HCT116 (cell line): ENCODE data around the gene LSM10. TPM values are rescaled to one million over a fixed set of nuclear protein-coding genes. Genes with fewer than 3 reads are reported as not detected.

Experiments used
- ATAC-seq: fragments of 200-7000 bp; cut with Tn5 transposase; 2 replicates; pipeline ENCODE4 v1.9.1; 2020; ENCODE audit warnings: mild to moderate bottlenecking, moderate library complexity
- BruUV-seq: library from RNA; stranded (reverse); fragments of 400-500 nt; replicated peaks from 2 replicates; lab custom pipeline; 2021; lab: Mats Ljungman, UMichigan
- CTCF ChIA-PET: fragments of 300-600 bp; sonication (Branson Sonifier 250); formaldehyde crosslinking; loops from one replicate; lab custom pipeline; 2021; ENCODE audit warnings: antibody characterized with exemption; lab: Charles Lee
- POLR2A ChIA-PET: fragments of 300-600, 350-600 bp; sonication (Branson Sonifier 250); formaldehyde crosslinking; loops from one replicate; lab custom pipeline; 2021; ENCODE audit warnings: antibody characterized with exemption; lab: Charles Lee
- RAD21 ChIA-PET, 2 experiments: fragments of 300-600 bp; sonication (Branson Sonifier 250); formaldehyde crosslinking; loops; one replicate each; lab custom pipeline; 2023; ENCODE audit warnings: low total read pairs in 2 of 2; ENCODE audit not compliant: uncharacterized antibody in 2 of 2, unreplicated experiment in 2 of 2, low non-redundant PET in 1 of 2; lab: Charles Lee
- DNase-seq: peaks from one replicate; pipeline ENCODE4 v3.0.0-alpha.2; 2010; ENCODE audit warnings: low read depth, low spot score
- H2AFZ ChIP-seq: fragments of 200-600 bp; shearing (Covaris generic), sonication (generic); 2 replicates; pipeline ENCODE4 v1.6.1; 2017; ENCODE audit warnings: low read depth, mixed run types, mixed read lengths, antibody characterized with exemption, low read length; ENCODE audit not compliant: poor library complexity, severe bottlenecking
- H3K27ac ChIP-seq: 2 replicates; pipeline ENCODE4 v1.5.1; 2012; ENCODE audit warnings: low read depth, low read length
- H3K27me3 ChIP-seq: fragments of 200-600 bp; sonication (generic); 2 replicates; pipeline ENCODE4 v1.6.1; 2016; ENCODE audit warnings: mixed run types, low read length, mixed read lengths; ENCODE audit not compliant: insufficient read depth
- H3K36me3 ChIP-seq, 2 experiments: fragments of 200-500 bp in 1 of 2; fragments of 200-600 bp in 1 of 2; sonication (Bioruptor generic) in 1 of 2; sonication (generic) in 1 of 2; 2 replicates each; pipeline versions ENCODE4 v1.5.1 to v1.6.1; 2014 to 2016; ENCODE audit warnings: low read length in 2 of 2, inconsistent platforms in 1 of 2, mixed read lengths in 1 of 2, mixed run types in 1 of 2; ENCODE audit not compliant: insufficient read depth in 2 of 2, control insufficient read depth in 1 of 2
- H3K4me1 ChIP-seq, 2 experiments: fragments of 200-600 bp in 1 of 2; sonication (generic) in 1 of 2; 2 replicates each; pipeline versions ENCODE4 v1.5.1 to v1.6.1; 2012 to 2017; ENCODE audit warnings: low read length in 2 of 2, inconsistent platforms in 1 of 2, mild to moderate bottlenecking in 1 of 2, mixed read lengths in 1 of 2, mixed run types in 1 of 2, moderate library complexity in 1 of 2; ENCODE audit not compliant: insufficient read depth in 2 of 2, control insufficient read depth in 1 of 2
- H3K4me2 ChIP-seq: fragments of 200-600 bp; sonication (generic); 2 replicates; pipeline ENCODE4 v1.6.1; 2017; ENCODE audit warnings: mixed run types, low read length, mixed read lengths
- H3K4me3 ChIP-seq, 2 experiments: fragments of 200-600 bp in 1 of 2; sonication (generic) in 1 of 2; replicated peaks in 1 of 2; 2 replicates each; pipeline ENCODE4 v1.5.1; 2011 to 2016; ENCODE audit warnings: low read length in 2 of 2, control low read depth in 1 of 2, low read depth in 1 of 2, mild to moderate bottlenecking in 1 of 2, mixed read lengths in 1 of 2, mixed run types in 1 of 2
- H3K79me2 ChIP-seq: fragments of 200-600 bp; sonication (generic); 2 replicates; pipeline ENCODE4 v1.6.1; 2017; ENCODE audit warnings: mild to moderate bottlenecking, mixed run types, low read length, moderate library complexity, mixed read lengths; ENCODE audit not compliant: insufficient read depth
- H3K9ac ChIP-seq: fragments of 200-600 bp; sonication (generic); 2 replicates; pipeline ENCODE4 v1.6.1; 2016; ENCODE audit warnings: low read length, mixed read lengths
- H3K9me2 ChIP-seq: fragments of 200-600 bp; sonication (generic), shearing (Covaris generic); 2 replicates; pipeline ENCODE4 v1.6.1; 2017; ENCODE audit warnings: mixed run types, mild to moderate bottlenecking, moderate library complexity; ENCODE audit not compliant: insufficient read depth
- H3K9me3 ChIP-seq, 2 experiments: fragments of 200-500 bp in 1 of 2; fragments of 200-600 bp in 1 of 2; sonication (Bioruptor generic) in 1 of 2; sonication (generic) in 1 of 2; 2 replicates each; pipeline ENCODE4 v1.6.1; 2014 to 2017; ENCODE audit warnings: low read length in 2 of 2, mixed read lengths in 2 of 2, inconsistent platforms in 1 of 2, low read depth in 1 of 2, mild to moderate bottlenecking in 1 of 2, mixed run types in 1 of 2, moderate library complexity in 1 of 2; ENCODE audit not compliant: control insufficient read depth in 1 of 2, insufficient read depth in 1 of 2
- H4K20me1 ChIP-seq: fragments of 200-600 bp; sonication (generic), shearing (Covaris generic); 2 replicates; pipeline ENCODE4 v1.6.1; 2017; ENCODE audit warnings: mixed run types, mild to moderate bottlenecking, moderate library complexity; ENCODE audit not compliant: insufficient read depth
- CEBPB ChIP-seq: IDR thresholded peaks from 2 replicates; pipeline ENCODE4 v1.6.1; 2012; ENCODE audit warnings: low read depth
- EZH2phosphoT487 ChIP-seq: fragments of 200-600 bp; IDR thresholded peaks from 2 replicates; pipeline ENCODE4 v1.6.1; 2018; ENCODE audit warnings: antibody characterized with exemption, borderline replicate concordance
- FOSL1 ChIP-seq: IDR thresholded peaks from 2 replicates; pipeline ENCODE4 v1.6.1; 2012; ENCODE audit warnings: low read depth
- POLR2A ChIP-seq: IDR thresholded peaks from 2 replicates; pipeline ENCODE4 v1.7.0; 2011; ENCODE audit warnings: borderline replicate concordance; ENCODE audit not compliant: insufficient read depth, insufficient read length; ENCODE audit errors: extremely low read depth
- POLR2AphosphoS5 ChIP-seq: IDR thresholded peaks from 2 replicates; pipeline ENCODE4 v1.6.1; 2011; ENCODE audit warnings: mild to moderate bottlenecking, low read depth, low read length, moderate library complexity
- RAD21 ChIP-seq: IDR thresholded peaks from 2 replicates; pipeline ENCODE4 v1.6.1; 2012; ENCODE audit warnings: low read depth, mild to moderate bottlenecking
- YY1 ChIP-seq: IDR thresholded peaks from 2 replicates; pipeline ENCODE4 v1.6.1; 2011; ENCODE audit warnings: low read length, low read depth, moderate library complexity, mild to moderate bottlenecking; ENCODE audit not compliant: insufficient replicate concordance; ENCODE audit errors: extremely low read depth
- ZNF274 ChIP-seq: fragments of 200-500 bp; sonication (Bioruptor generic); IDR thresholded peaks from 2 replicates; pipeline ENCODE4 v1.6.1; 2014; ENCODE audit warnings: mild to moderate bottlenecking, low read depth, low read length, inconsistent platforms
- intact Hi-C: fragments of 100-400 bp; cut with micrococcal nuclease; formaldehyde crosslinking; loops from 2 replicates; pipeline ENCODE4 v1.10.0; 2022
- total RNA-seq: library from RNA; stranded (reverse); gene quantifications from one replicate; pipeline ENCODE4 v1.2.1, GENCODE V29; 2021; ENCODE audit not compliant: unreplicated experiment
- TF ChIP-seq, protein P1 (sequence below): IDR thresholded peaks from 2 replicates; pipeline ENCODE4 v1.6.1; 2012; ENCODE audit warnings: low read depth
- TF ChIP-seq, protein P2 (sequence below): IDR thresholded peaks from 2 replicates; pipeline ENCODE4 v1.6.1; 2011; ENCODE audit warnings: mild to moderate bottlenecking, low read length, moderate library complexity; ENCODE audit not compliant: insufficient replicate concordance; ENCODE audit errors: extremely low read depth

LSM10 gene
- total RNA-seq, 1 experiment from 2014 or later, result 49.5 TPM

DNA sequence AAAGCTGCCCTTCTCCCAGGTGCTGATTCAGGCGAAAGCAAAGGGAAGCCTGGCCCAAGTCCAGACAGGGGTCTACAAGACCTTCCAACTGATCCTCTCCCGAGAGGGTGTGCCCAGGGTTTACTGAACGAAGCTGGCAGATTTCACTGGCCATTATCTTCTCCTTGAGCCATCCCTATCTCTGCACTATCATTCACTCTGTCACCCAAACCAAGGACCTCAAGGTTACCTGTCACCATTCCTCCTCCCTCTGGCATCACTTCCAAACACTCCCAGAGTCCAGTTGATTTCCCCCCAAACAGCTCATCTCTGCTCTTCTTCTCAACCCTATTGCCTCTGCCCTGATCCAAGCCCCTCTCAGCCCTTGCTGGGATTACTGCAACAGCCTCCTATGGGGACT is 16.9 kb downstream of the LSM10 start:
- RAD21 ChIA-PET, result no interaction called here
- ATAC-seq, result no peak
- POLR2A ChIA-PET, result no interaction called here

More for the DNA sequence above, 16.9 kb downstream of the LSM10 start:
- Histone ChIP-seq H3K4me2 (no peak overlapping the region), H3K9me2 (no peaks in the 10 kb centered on the region), H3K36me3 (peaks cover 2 to 5% of the 10 kb centered on the region in 2 experiments; a peak in 1 of 4 replicates), H3K9ac (no peak overlapping the region), H2AFZ (no peak overlapping the region), H3K79me2 (peaks cover 94% of the 10 kb centered on the region)
- intact Hi-C loops, result loop anchor here (10.0 kb wide), 1 partner anchor 226 kb away; the partner anchor contains the start of gene MAP7D1
- CTCF ChIA-PET, result no interaction called here
- TF ChIP-seq, protein P1, sequence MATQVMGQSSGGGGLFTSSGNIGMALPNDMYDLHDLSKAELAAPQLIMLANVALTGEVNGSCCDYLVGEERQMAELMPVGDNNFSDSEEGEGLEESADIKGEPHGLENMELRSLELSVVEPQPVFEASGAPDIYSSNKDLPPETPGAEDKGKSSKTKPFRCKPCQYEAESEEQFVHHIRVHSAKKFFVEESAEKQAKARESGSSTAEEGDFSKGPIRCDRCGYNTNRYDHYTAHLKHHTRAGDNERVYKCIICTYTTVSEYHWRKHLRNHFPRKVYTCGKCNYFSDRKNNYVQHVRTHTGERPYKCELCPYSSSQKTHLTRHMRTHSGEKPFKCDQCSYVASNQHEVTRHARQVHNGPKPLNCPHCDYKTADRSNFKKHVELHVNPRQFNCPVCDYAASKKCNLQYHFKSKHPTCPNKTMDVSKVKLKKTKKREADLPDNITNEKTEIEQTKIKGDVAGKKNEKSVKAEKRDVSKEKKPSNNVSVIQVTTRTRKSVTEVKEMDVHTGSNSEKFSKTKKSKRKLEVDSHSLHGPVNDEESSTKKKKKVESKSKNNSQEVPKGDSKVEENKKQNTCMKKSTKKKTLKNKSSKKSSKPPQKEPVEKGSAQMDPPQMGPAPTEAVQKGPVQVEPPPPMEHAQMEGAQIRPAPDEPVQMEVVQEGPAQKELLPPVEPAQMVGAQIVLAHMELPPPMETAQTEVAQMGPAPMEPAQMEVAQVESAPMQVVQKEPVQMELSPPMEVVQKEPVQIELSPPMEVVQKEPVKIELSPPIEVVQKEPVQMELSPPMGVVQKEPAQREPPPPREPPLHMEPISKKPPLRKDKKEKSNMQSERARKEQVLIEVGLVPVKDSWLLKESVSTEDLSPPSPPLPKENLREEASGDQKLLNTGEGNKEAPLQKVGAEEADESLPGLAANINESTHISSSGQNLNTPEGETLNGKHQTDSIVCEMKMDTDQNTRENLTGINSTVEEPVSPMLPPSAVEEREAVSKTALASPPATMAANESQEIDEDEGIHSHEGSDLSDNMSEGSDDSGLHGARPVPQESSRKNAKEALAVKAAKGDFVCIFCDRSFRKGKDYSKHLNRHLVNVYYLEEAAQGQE, result no peak
- TF ChIP-seq FOSL1 (no peak), RAD21 (no peak), POLR2A (no peak), YY1 (no peak), CEBPB (no peak), ZNF274 (no peak), EZH2phosphoT487 (no peak), POLR2AphosphoS5 (no peak)
- TF ChIP-seq, protein P2, sequence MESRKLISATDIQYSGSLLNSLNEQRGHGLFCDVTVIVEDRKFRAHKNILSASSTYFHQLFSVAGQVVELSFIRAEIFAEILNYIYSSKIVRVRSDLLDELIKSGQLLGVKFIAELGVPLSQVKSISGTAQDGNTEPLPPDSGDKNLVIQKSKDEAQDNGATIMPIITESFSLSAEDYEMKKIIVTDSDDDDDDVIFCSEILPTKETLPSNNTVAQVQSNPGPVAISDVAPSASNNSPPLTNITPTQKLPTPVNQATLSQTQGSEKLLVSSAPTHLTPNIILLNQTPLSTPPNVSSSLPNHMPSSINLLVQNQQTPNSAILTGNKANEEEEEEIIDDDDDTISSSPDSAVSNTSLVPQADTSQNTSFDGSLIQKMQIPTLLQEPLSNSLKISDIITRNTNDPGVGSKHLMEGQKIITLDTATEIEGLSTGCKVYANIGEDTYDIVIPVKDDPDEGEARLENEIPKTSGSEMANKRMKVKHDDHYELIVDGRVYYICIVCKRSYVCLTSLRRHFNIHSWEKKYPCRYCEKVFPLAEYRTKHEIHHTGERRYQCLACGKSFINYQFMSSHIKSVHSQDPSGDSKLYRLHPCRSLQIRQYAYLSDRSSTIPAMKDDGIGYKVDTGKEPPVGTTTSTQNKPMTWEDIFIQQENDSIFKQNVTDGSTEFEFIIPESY, result no peak
- TF ChIP-seq, all 23 proteins: peak for 0
- Histone ChIP-seq H3K27ac (no peak overlapping the region), H4K20me1 (no peaks in the 10 kb centered on the region), H3K9me3 (no peaks in the 10 kb centered on the region), H3K4me3 (no peak overlapping the region), H3K27me3 (no peaks in the 10 kb centered on the region), H3K4me1 (peaks cover 12 to 26% of the 10 kb centered on the region in 2 experiments; a peak in 3 of 4 replicates)
- DNase-seq, result no peak
- BruUV-seq, result no TSS peak
